ENCODE results near the gene PSMD6.

The PSMD6 gene

DNA sequence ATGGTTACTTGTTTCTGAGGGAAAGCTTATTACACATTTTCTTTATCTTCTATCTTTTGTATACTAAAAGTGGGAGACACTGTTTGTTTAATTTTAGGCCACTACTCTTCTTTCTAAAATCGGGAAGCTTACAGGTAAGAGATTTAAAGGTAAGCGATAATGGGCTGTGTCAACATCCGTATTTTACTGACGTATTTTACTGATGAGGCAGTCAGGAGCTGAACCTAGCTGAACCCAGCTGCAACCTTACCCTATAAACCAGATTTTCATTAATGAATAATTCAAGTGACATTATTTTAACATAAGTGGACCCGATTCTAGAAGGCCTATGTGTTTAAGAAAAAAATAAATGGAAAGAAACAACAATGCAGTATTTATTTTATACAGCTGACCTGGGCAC lies 13.1 kb downstream of the PSMD6 start:
- TF ChIP-seq, protein P1, sequence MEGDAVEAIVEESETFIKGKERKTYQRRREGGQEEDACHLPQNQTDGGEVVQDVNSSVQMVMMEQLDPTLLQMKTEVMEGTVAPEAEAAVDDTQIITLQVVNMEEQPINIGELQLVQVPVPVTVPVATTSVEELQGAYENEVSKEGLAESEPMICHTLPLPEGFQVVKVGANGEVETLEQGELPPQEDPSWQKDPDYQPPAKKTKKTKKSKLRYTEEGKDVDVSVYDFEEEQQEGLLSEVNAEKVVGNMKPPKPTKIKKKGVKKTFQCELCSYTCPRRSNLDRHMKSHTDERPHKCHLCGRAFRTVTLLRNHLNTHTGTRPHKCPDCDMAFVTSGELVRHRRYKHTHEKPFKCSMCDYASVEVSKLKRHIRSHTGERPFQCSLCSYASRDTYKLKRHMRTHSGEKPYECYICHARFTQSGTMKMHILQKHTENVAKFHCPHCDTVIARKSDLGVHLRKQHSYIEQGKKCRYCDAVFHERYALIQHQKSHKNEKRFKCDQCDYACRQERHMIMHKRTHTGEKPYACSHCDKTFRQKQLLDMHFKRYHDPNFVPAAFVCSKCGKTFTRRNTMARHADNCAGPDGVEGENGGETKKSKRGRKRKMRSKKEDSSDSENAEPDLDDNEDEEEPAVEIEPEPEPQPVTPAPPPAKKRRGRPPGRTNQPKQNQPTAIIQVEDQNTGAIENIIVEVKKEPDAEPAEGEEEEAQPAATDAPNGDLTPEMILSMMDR (IDR thresholded peaks at IDR 0.05), result no peak
- no peak for TF ChIP-seq ZFX (IDR thresholded peaks at IDR 0.05; ENCODE audit: borderline replicate concordance)
- H3K27ac ChIP-seq, result no peak overlapping the region

DNA sequence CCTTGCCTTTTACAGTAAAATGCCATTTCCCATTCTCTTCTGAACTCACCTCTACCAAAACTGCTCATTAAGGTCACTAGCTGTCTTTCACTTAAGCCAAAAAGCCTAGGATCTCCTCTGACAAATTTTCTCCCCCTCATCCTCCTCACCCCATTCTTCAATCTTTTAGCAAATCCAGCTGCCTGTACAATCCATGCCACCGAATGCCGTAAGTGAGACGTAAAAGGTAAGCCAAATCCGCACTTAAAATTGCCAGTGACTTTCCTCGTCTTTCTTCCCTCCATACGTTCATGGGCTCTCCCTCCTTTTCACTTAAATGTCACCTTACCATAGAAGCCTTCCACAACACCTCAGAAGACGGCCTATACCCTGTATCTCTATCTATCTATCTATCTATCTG lies 13.8 kb downstream of the PSMD6 start:
- no peak overlapping the region for H3K27ac ChIP-seq
- TF ChIP-seq, protein P1 (IDR thresholded peaks at IDR 0.05), result no peak
- no peak for TF ChIP-seq ZFX (IDR thresholded peaks at IDR 0.05; ENCODE audit: borderline replicate concordance)

GRCh38 chr3:64008487-64009351 lies 14.6 kb downstream of the PSMD6 start:
- TF ChIP-seq ZFX (IDR thresholded peaks at IDR 0.05; ENCODE audit: borderline replicate concordance), result no peak
- TF ChIP-seq, protein P1 (IDR thresholded peaks at IDR 0.05), result no peak
- no peak overlapping the region for H3K27ac ChIP-seq

GRCh38 chr3:64008017-64008416 lies 15.3 kb downstream of the PSMD6 start:
- no peak overlapping the region for H3K27ac ChIP-seq
- no peak for TF ChIP-seq ZFX (IDR thresholded peaks at IDR 0.05; ENCODE audit: borderline replicate concordance)
- TF ChIP-seq, protein P1 (IDR thresholded peaks at IDR 0.05), result no peak

DNA sequence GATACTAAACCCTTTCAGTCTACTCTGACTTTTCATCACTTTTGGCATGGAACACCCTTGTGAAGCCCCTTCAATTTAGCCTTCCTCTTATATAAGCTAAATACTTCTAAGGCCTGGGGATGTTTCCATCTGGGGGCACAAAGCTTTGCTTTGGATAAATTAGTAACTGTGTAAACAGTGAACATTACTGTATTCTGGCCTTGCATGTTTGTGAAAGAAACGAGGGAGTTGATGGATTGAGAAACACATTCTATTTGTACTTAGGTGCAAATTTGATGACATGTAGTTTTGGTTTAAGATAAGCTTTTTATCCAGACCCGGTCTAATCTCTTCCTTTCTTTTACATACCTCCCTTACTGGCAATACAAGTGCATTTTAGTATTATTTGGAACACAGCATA lies 19.7 kb downstream of the PSMD6 start:
- H3K27ac ChIP-seq, result no peak overlapping the region
- TF ChIP-seq ZFX (IDR thresholded peaks at IDR 0.05; ENCODE audit: borderline replicate concordance), result no peak
- TF ChIP-seq, protein P1 (IDR thresholded peaks at IDR 0.05), result no peak

DNA sequence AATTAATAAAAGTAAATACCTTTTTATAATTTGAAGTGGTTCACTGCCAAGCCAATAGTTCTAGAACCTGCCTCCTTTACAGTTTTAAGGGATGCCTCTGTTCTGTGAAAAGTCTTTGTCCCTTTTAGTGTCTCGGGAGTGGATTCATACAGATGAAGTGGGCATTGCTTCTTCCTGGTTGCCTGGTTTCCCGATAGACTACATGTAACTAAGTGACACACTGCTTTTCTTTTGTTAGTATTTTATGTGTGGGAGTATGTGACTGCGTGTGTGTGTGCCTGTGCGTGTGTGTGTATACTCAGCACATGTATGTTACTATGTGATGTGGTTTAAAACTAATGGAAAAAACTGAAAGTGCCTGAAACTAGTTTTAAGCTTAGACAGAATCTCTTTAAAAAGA lies 21.1 kb downstream of the PSMD6 start:
- no peak overlapping the region for H3K27ac ChIP-seq

More for the DNA sequence above, 21.1 kb downstream of the PSMD6 start:
- TF ChIP-seq, protein P1 (IDR thresholded peaks at IDR 0.05), result no peak

All from 22Rv1 (cell line).